Ovary (tissue), 9 donors: ENCODE results near the gene CFAP92. TPM values are rescaled to one million over a fixed set of nuclear protein-coding genes. Genes with fewer than 3 reads are reported as not detected.
"Not testable (repeated sequence)": the region's sequence is repeated elsewhere in the genome, so short reads cannot be mapped to it uniquely, and the experiment has no call there.

Experiments
- DNase-seq, 5 donors: peaks; one replicate each; pipeline ENCODE4 v3.0.0-alpha.2; 2019 to 2020
- H3K27ac ChIP-seq, 2 donors: fragments of 200-600 bp; one replicate each; pipeline versions ENCODE4 v1.5.1 to v1.8.0; 2019 to 2022
- H3K27me3 ChIP-seq: fragments of 200-600 bp; one replicate; pipeline ENCODE4 v1.8.0; 2022
- H3K36me3 ChIP-seq: fragments of 200-600 bp; sonication (generic); one replicate; pipeline ENCODE4 v1.5.1; 2019
- H3K4me1 ChIP-seq: one replicate; pipeline ENCODE4 v1.8.1; 2013; ENCODE audit warnings: mild to moderate bottlenecking, moderate library complexity; ENCODE audit not compliant: insufficient read depth
- H3K4me3 ChIP-seq: fragments of 200-600 bp; sonication (generic); one replicate; pipeline ENCODE4 v1.5.1; 2017
- H3K9me3 ChIP-seq, 2 donors: fragments of 200-600 bp in 1 of 2; sonication (generic) in 1 of 2; one replicate each; pipeline versions ENCODE4 v1.5.1 to v1.8.1; 2013 to 2019; ENCODE audit warnings: mild to moderate bottlenecking in 1 of 2, moderate library complexity in 1 of 2
- EP300 ChIP-seq: sonication (generic); formaldehyde crosslinking; IDR thresholded peaks from one replicate; pipeline ENCODE4 v1.6.1; 2017; ENCODE audit warnings: antibody characterized with exemption
- POLR2A ChIP-seq: fragments of 450-650 bp; IDR thresholded peaks from one replicate; pipeline ENCODE4 v1.6.1; 2017; ENCODE audit warnings: antibody characterized with exemption, mild to moderate bottlenecking, moderate library complexity
- WGBS, 3 donors: extraction: QIAGEN DNeasy Blood & Tissue Kit in 1 of 3; methylation state at CpG; one replicate each; pipeline versions ENCODE4 v1.1.5 to v1.1.7; 2013 to 2017; 5-methylcytosine and 5-hydroxymethylcytosine counted together
- intact Hi-C, 4 donors: fragments of 100-400 bp; cut with DNase I; formaldehyde crosslinking; loops; one replicate each; pipeline versions ENCODE4 v1.11.0 to v1.15.1; 2022 to 2023
- polyA plus RNA-seq, 2 donors: library from polyadenylated mRNA; stranded (reverse); fragments of 200-250 nt in 1 of 2; fragments of 350-450 nt in 1 of 2; fragmentation: Illumina TruSeq in 1 of 2; extraction: RNeasy Lipid Tissue Mini Kit (QIAGEN cat#74804) in 1 of 2; gene quantifications; one replicate each; pipeline ENCODE4 v1.2.3, GENCODE V29; 2013 to 2014
- total RNA-seq, 7 donors: library from RNA; depleted of rRNA in 2 of 7; stranded (reverse); fragments of >200 nt in 2 of 7; fragmentation: NEBNext Ultra II Directional in 3 of 7; extraction: Animal tissue kit (Norgen Biotek cat#: 25700) in 3 of 7; gene quantifications; one replicate each; pipeline versions ENCODE4 v1.1.0 to v1.2.4, GENCODE V29; 2016 to 2023
- TF ChIP-seq, protein P1 (sequence below), 3 donors: fragments of 450-650 bp in 2 of 3; fragments of 200-600 bp in 1 of 3; IDR thresholded peaks; one replicate each; pipeline versions ENCODE4 v1.5.1 to v1.8.0; 2016 to 2022; ENCODE audit warnings: antibody characterized with exemption in 3 of 3, mild to moderate bottlenecking in 1 of 3
- donor health status: DM: no; HTN: no; CAD: no; lungs with moderate emphysema.
- donor health status: DM: no; HTN: no; CAD: no.
- donor health status: Bipolar disorder and iron deficiency.
- donor health status: DM: yes; HTN: yes; CAD: no.
- donor health status: DM: no; HTN: no; CAD: no.
- donor health status: DM: yes; HTN: yes; CAD: no.

CFAP92 gene
- total and polyA plus RNA-seq, 9 donors, result 0.89 to 3.8 (median 1.5) TPM

DNA sequence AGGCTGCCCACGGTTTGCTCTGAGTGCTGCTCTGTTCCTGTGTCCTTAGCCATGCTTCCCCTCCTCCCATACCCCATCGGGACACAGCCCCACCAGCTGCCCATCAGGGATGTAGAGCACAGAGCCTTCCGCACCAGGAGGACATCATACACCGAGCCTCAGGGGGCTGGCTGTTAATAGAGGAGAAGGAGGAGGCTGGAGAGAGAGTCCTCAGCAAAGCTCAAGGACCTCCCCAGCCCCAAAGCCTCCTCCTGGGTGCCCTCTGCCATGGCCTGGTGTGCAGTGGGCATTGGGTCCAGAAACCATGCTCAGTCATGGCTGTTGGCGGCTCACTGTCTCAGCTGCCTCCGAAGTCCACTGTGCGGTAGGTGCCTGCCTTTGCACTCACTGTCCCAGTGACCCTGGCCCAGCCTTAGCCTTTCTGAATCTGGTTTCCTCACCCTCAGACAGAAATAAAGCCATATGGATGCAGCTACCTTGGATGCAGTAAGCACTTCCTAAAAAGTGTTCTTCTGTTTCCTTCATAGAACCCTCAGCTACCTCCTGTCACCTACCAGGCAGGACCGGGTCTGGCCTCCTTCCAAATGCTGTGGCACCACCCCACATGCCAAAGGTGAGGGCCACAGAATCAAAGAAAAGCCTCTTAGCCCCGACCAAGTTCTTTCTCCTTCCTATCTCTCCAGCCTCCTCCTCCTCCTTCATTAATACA is 60.5 kb downstream of the CFAP92 start:
- no peaks in the 10 kb centered on the region for H3K27me3 ChIP-seq
- no peaks in the 10 kb centered on the region for H3K4me1 ChIP-seq
- H3K4me3 ChIP-seq, result no peak overlapping the region
- H3K27ac ChIP-seq, result no peak overlapping the region
- TF ChIP-seq EP300, result no peak
- no peak for TF ChIP-seq POLR2A
- TF ChIP-seq, protein P1, sequence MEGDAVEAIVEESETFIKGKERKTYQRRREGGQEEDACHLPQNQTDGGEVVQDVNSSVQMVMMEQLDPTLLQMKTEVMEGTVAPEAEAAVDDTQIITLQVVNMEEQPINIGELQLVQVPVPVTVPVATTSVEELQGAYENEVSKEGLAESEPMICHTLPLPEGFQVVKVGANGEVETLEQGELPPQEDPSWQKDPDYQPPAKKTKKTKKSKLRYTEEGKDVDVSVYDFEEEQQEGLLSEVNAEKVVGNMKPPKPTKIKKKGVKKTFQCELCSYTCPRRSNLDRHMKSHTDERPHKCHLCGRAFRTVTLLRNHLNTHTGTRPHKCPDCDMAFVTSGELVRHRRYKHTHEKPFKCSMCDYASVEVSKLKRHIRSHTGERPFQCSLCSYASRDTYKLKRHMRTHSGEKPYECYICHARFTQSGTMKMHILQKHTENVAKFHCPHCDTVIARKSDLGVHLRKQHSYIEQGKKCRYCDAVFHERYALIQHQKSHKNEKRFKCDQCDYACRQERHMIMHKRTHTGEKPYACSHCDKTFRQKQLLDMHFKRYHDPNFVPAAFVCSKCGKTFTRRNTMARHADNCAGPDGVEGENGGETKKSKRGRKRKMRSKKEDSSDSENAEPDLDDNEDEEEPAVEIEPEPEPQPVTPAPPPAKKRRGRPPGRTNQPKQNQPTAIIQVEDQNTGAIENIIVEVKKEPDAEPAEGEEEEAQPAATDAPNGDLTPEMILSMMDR (IDR thresholded peaks at IDR 0.05), result no peak
- no peaks in the 10 kb centered on the region for H3K9me3 ChIP-seq
- WGBS, 3 donors, result 66 to 72% (median 69%) methylated on average over 9 of the region's 9 CpGs
- intact Hi-C loops, result no loop called here
- DNase-seq, result peak in 1 of 5 donors; percentile 4
- no peaks in the 10 kb centered on the region for H3K36me3 ChIP-seq

DNA sequence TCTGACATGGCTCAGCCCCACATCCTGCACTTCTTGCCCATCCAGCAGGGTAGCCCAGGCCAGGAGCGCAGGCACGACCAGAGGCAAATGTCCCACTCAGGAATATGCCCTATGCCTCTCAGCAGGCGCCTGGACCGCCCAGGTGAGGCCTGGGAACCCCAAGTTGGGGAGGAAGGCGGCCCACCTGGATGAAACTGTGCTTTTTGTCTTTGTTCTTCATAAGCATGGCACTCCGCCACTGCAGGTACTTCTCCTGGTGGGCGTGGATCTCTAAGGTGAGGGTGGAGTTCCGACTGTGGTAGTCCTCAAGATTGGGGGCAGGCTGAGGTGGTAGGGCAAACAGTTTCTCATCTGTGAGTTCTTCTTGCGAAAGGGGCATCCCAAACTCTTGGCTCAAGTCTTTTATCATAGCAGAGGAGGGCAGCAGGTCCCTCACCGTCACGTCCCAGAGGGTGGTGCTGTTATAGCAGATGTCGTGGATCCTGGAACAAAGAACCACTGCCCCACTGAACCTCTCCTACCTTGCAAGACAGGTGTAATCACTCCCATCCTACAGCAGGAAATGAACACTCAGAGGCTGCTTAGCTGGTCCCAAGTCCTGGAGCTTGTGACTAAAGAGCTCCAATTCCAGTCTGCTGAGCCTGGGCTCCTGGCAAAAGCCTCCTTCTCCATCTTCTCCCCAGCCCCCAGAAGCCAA is 61.2 kb downstream of the CFAP92 start:
- Histone ChIP-seq H3K36me3 (no peaks in the 10 kb centered on the region), H3K27ac (no peak overlapping the region), H3K4me1 (no peaks in the 10 kb centered on the region), H3K27me3 (no peaks in the 10 kb centered on the region), H3K4me3 (no peak overlapping the region), H3K9me3 (no peaks in the 10 kb centered on the region)
- intact Hi-C loops, result no loop called here
- WGBS, 3 donors, result 81 to 92% (median 86%) methylated on average over 12 of the region's 12 CpGs
- peak in 1 of 5 donors; percentile 8 for DNase-seq
- TF ChIP-seq POLR2A (no peak), EP300 (no peak)
- TF ChIP-seq, protein P1 (IDR thresholded peaks at IDR 0.05), result no peak

DNA sequence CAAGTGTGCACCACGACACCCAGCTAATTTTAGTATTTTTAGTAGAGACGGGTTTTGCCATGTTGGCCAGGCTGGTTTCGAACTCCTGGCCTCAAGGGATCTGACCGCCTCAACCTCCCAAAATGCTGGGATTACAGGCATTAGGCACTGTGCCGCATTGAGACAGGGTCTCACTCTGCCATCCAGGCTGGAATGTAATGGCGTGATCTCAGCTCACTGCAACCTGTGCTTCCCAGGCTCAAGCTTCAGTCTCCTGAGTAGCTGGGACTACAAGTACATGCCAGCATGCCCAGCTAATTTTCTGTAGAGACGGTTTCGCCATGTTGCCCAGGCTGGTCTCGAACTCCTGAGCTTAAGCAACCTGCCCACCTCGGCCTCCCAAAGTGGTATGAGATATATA is 62.8 kb downstream of the CFAP92 start:
- no peaks in the 10 kb centered on the region for H3K36me3 ChIP-seq
- no peak overlapping the region for H3K27ac ChIP-seq
- no peak overlapping the region for H3K4me3 ChIP-seq
- H3K4me1 ChIP-seq, result no peaks in the 10 kb centered on the region
- intact Hi-C loops, result no loop called here
- 86 to 94% (median 89%) methylated on average over 10 of the region's 10 CpGs for WGBS, 3 donors
- H3K27me3 ChIP-seq, result no peaks in the 10 kb centered on the region
- TF ChIP-seq, protein P1 (IDR thresholded peaks at IDR 0.05), result no peak
- TF ChIP-seq POLR2A (no peak), EP300 (no peak)
- no peaks in the 10 kb centered on the region for H3K9me3 ChIP-seq
- DNase-seq, result no peak

- no peak overlapping the region for H3K27ac ChIP-seq
- 89 to 94% (median 92%) methylated on average over 3 of the region's 3 CpGs for WGBS, 3 donors
- no peaks in the 10 kb centered on the region for H3K27me3 ChIP-seq
- no peak for DNase-seq
- no peaks in the 10 kb centered on the region for H3K9me3 ChIP-seq
- intact Hi-C loops, result no loop called here
- no peaks in the 10 kb centered on the region for H3K36me3 ChIP-seq
- no peaks in the 10 kb centered on the region for H3K4me1 ChIP-seq
- H3K4me3 ChIP-seq, result no peak overlapping the region
- TF ChIP-seq, protein P1 (IDR thresholded peaks at IDR 0.05), result no peak
- TF ChIP-seq EP300, result no peak
- TF ChIP-seq POLR2A, result no peak
Observed at GRCh38 chr3:128929364-128929763, 64.5 kb downstream of the CFAP92 start.

GRCh38 chr3:128923986-128924385 is 69.9 kb downstream of the CFAP92 start:
- H3K4me1 ChIP-seq, intact Hi-C loops, H3K36me3 ChIP-seq, H3K27ac ChIP-seq, H3K27me3 ChIP-seq, H3K9me3 ChIP-seq, DNase-seq, H3K4me3 ChIP-seq: not testable (repeated sequence)
- WGBS, 3 donors, result 89 to 94% (median 89%) methylated on average over 6 of the region's 6 CpGs
